22Rv1 (cell line): ENCODE data around the gene SENP7.
"Not testable (repeated sequence)": the region's sequence is repeated elsewhere in the genome, so short reads cannot be mapped to it uniquely, and the experiment has no call there.

Experiments used
- H3K27ac ChIP-seq: fragments of 450-650 bp; 2 replicates; pipeline ENCODE4 v1.5.1; 2017
- ZFX ChIP-seq: fragments of 450-650 bp; IDR thresholded peaks from 2 replicates; pipeline ENCODE4 v1.6.1; 2017; ENCODE audit warnings: antibody characterized with exemption, borderline replicate concordance
- TF ChIP-seq, protein P1 (sequence below): fragments of 450-650 bp; IDR thresholded peaks from 2 replicates; pipeline ENCODE4 v1.5.1; 2017; ENCODE audit warnings: mild to moderate bottlenecking

SENP7 gene

DNA sequence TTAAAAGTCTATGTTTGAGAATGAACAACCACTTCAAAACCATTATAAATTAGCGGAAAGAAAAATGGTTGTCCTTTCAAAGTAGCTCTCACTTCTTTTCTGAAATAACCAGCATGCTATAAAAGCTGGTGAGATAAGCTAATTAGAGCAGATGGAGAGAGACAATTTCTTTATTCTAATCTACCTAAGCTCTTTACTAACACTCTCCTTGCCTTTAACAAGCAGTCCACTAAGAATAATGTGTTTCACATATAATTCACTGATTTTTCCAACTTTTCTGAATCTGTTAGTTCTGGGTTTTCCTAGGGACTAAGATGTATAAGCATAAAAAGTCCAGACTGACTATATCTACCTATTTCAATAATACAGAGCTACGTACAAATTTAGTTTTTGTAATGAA is 192.5 kb downstream of the SENP7 start, which contains the start of gene IMPG2:
Gene IMPG2, minus strand, starts transcription at position 101 of the 400 bp plus-strand sequence. CDS start 203 bp downstream, outside the sequence.
- no peak within 1 kb of the TSS for H3K27ac ChIP-seq
- no peak for TF ChIP-seq ZFX
- TF ChIP-seq, protein P1, sequence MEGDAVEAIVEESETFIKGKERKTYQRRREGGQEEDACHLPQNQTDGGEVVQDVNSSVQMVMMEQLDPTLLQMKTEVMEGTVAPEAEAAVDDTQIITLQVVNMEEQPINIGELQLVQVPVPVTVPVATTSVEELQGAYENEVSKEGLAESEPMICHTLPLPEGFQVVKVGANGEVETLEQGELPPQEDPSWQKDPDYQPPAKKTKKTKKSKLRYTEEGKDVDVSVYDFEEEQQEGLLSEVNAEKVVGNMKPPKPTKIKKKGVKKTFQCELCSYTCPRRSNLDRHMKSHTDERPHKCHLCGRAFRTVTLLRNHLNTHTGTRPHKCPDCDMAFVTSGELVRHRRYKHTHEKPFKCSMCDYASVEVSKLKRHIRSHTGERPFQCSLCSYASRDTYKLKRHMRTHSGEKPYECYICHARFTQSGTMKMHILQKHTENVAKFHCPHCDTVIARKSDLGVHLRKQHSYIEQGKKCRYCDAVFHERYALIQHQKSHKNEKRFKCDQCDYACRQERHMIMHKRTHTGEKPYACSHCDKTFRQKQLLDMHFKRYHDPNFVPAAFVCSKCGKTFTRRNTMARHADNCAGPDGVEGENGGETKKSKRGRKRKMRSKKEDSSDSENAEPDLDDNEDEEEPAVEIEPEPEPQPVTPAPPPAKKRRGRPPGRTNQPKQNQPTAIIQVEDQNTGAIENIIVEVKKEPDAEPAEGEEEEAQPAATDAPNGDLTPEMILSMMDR, result no peak

DNA sequence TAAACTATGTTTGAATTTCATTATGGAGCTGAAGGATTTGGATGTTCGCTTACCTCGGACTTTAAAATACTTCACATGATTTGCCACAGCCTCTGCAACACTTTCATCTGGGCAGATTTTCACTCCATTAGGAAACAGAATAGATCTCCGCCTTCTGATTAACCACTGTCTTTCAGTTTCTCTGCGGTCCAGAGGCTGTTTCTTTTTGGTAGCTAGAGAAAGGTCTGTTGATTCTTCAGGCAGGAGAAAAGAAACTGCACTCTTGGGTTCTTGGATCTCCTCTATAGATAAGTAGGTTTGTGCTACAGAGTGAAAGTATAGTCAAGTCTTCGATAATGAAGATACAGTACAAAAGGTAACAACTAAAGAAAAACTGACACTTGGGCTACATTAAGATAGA is 193.5 kb downstream of the SENP7 start:
- H3K27ac ChIP-seq, result no peak overlapping the region
- no peak for TF ChIP-seq ZFX
- TF ChIP-seq, protein P1, result no peak

DNA sequence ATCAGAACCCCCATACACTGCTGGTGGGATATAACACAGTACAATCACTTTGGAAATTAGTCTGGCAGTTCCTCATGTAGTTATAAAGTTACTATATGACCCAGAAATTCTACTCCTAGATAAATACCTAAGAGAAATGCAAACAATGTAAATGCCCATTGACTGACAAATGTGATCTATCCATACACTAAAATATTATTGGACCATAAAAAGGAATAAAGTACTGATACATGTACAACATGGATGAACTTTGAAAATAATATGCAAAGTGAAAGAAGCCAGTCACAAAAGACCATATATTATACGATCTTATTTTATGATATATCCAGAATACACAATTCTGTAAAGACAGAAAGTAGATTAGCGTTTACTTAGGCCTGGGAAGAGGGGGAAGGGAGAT is 200.5 kb downstream of the SENP7 start:
- no peak overlapping the region for H3K27ac ChIP-seq
- TF ChIP-seq ZFX, result no peak
- TF ChIP-seq, protein P1, result no peak

DNA sequence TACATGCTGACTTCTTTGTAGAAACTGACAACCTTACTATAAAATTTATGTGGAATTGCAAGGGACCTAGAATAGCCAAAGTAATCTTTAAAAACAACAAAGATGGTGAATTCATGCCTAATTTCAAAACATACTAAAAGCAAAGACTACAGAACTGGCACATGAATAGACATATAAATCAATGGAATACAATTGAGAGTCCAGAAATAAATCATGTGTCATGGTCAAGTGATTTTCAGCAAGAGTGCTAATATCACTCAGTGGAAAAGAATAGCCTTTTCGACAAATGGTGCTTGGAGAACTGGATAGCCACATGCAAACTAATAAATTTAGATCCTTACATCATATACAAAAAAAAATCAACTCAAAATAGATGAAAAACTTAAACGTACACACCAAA is 201.3 kb downstream of the SENP7 start:
- TF ChIP-seq, protein P1, result no peak
- TF ChIP-seq ZFX, result no peak
- no peak overlapping the region for H3K27ac ChIP-seq

DNA sequence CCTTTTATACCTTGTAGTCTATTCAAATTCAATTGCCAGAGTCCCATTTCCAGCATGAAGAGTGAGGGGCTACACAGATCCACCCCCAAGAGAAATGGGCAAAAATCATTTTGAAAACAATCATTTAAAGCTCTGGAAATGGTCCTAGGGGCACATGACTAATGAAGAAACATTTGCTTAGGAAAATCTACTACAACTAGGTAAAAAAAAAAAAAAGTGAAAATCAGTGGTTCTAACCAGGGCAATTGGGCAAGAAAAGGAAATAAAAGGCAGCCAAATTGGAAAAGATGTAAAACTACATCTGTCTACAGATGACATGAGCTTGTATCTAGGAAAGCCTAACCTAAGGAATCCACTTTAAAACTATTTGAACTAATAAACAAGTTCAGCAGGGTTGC is 202.0 kb downstream of the SENP7 start:
- TF ChIP-seq, protein P1, result no peak
- no peak for TF ChIP-seq ZFX
- H3K27ac ChIP-seq, result no peak overlapping the region

DNA sequence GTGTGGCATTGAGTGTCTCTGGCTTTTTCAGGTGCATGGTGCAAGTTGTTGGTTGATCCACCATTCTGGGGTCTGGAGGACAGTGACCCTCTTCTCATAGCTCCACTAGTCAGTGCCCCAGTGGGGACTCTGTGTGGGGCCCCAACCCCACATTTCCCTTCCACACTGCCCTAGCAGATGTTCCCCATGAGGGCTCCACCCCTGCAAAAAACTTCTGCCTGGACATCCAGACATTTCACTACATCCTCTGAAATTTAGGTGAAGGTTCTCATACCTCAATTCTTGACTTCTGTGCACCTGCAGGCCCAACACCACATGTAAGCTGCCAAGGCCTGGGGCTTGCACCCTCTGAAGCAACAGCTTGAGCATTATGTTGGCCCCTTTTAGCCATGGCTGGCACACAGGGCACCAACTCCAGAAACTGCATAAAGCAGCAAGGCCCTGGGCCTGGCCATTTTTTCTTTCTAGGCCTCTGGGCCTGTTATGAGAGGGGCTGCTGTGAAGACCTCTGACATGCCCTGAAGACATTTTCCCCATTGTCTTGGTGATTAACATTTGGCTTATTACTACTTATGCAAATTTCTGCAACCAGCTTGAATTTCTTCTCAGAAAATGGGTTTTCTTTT is 204.8 kb downstream of the SENP7 start:
- H3K27ac ChIP-seq, result not testable (repeated sequence)

DNA sequence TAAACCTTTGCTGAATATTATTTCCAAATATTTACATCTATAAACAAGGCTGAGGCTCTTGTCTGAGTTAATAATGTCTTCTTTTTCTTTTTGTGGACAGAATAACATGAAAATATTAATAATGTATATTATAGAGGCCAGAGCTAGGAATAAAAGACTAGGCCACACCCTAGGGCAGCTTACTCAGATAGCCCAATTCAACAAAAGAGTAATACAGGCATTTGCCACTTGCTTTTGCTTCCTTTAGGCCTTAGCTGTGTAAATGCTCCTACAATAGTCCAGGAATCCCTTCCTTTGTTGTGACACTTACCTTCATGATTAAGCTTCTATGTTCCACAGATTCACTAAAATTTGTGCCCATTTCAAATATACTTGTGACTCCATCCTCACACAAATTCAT is 209.2 kb downstream of the SENP7 start:
- TF ChIP-seq ZFX, result no peak
- TF ChIP-seq, protein P1, result no peak
- H3K27ac ChIP-seq, result no peak overlapping the region
